Loucy (cell line): ENCODE results near the gene ZBTB8A.
"Not testable (repeated sequence)": the region's sequence is repeated elsewhere in the genome, so short reads cannot be mapped to it uniquely, and the experiment has no call there.

Experiments
- CTCF ChIP-seq: fragments of 200-600 bp; sonication (generic); conservative IDR thresholded peaks from 2 replicates; pipeline ENCODE4 v1.5.1; 2014; ENCODE audit warnings: mild to moderate bottlenecking, antibody characterized with exemption, low read length
- EZH2phosphoT487 ChIP-seq: fragments of 200-600 bp; IDR thresholded peaks from 2 replicates; pipeline ENCODE4 v1.6.1; 2018; ENCODE audit warnings: antibody characterized with exemption, mild to moderate bottlenecking, moderate library complexity, borderline replicate concordance

- not testable (repeated sequence) for TF ChIP-seq CTCF, EZH2phosphoT487
These were observed 90.9 kb downstream of the ZBTB8A start for GRCh38 chr1:32630173-32630572.
